GM19043 (cell line): ENCODE data around the gene C1QL1.

ENCODE experiments used
- ATAC-seq: cut with Tn5 transposase; IDR thresholded peaks from one replicate; pipeline ENCODE4 v1.9.1; 2021; ENCODE audit warnings: low read depth; ENCODE audit not compliant: unreplicated experiment

C1QL1 gene

DNA sequence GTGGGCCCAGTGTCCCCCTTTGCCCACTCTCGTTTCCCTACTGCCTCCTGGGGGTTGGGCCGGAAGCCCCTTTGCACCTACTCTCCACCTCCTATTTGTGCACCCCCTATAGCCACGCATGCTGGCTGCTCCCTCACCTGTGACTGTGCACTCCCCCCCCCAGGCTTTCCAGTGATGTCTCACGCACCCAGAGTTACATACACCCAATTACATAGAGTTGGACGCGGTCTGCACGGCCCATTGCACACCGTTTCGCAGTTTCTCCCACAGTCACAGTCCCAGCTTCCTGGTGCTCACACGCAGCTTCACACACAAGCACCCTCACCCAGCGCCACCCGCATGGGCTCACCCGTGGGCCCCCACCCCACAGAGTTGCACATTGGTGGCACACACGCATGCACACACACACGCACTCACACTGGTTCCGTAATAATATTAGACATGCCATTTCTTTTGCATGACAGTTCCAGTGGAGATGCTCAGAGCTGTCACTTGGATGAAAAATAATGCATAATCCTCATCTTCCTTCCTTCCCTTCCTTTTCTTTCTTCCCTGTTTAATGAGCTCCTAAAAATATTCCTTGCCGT, 21.5 kb upstream of the C1QL1 start:
- no peak for ATAC-seq

DNA sequence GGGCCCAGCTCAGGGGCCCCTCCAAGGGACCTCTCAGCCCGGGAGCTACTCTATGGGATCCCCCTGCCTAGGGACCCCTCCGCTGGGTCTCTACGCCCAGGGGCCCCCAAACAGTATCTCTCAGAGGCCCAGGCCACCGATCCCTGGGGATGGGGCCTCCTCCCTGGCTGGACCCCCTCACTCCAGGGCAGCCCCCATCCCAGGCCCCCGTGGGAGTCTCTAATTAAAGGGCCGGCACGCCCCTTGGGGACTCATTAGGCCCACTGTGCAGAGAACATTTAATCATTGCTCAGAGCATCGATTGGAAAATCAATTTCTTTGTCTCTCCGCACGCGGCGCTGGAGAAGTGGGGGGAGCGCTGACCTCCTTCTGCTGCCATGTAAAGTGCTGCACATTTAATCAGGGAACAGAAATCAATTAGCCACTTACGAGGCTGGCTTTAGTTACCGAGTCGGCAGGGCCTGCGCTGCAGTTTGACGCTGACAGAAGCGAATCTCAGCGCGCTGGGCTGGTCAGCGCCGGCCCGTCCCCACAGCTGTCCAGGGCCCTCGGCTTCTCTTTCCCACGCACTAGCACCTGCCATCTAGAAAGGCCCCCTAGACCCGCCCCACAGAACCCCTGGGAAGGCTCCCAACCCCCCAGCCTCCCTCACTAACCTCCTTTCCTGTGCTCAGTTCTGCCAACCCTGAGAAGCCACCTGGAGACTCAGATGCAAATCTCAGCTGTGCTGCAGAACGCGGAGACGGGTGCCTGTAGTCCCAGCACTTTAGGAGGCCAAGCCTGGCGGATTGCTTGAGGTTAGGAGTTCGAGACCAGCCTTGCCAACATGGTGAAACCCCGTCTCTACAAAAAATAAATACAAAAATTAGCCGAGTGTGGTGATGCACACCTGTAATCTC, 20.2 kb upstream of the C1QL1 start:
- ATAC-seq: no peak

DNA sequence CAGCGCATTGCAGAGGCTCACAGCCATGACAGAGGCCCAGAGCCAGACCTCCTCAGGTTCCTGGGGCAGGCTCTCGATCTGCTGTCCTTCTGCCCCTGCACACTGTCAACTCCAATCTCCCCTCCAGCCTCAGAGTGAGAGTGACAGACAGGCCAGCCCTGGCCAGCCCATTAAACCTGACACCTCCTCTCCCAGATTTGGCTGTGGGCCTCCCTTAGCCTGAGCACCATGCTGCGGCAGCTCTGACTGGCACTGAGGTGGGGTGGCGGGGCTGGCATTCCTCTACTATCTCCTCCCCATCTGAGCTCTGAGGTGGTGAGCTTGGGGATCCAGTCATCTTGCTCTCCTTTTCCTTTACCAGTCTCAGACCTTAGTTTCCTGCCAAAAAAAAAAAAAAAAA, 15.5 kb upstream of the C1QL1 start:
- ATAC-seq: no peak

DNA sequence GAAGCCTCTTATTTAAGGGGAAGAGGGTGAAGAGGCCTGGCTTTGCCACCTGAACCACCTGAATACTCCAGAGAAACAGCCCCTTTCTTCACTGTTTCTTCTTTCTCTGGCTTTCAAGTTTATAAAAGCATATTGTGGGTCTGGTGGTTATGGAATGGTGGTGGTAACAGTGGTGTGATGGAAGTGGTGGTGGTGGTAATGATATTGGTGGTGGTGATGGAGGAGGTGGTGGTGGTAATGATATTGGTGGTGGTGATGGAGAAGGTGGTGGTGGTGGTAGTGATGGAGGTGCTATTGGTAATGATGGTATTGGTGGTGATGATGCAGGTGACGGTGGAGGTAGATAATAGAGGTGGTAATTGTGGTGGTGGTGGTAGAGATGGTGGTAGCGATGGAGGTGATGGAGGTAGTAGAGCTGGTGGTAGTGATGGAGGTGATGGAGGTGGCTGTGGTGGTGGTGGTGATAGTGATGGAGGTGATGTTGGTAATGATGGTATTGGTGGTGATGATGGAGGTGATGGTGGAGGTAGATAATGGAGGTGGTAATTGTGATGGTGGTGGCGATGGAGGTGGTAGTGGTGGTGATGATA, 14.1 kb upstream of the C1QL1 start:
- no peak for ATAC-seq

DNA sequence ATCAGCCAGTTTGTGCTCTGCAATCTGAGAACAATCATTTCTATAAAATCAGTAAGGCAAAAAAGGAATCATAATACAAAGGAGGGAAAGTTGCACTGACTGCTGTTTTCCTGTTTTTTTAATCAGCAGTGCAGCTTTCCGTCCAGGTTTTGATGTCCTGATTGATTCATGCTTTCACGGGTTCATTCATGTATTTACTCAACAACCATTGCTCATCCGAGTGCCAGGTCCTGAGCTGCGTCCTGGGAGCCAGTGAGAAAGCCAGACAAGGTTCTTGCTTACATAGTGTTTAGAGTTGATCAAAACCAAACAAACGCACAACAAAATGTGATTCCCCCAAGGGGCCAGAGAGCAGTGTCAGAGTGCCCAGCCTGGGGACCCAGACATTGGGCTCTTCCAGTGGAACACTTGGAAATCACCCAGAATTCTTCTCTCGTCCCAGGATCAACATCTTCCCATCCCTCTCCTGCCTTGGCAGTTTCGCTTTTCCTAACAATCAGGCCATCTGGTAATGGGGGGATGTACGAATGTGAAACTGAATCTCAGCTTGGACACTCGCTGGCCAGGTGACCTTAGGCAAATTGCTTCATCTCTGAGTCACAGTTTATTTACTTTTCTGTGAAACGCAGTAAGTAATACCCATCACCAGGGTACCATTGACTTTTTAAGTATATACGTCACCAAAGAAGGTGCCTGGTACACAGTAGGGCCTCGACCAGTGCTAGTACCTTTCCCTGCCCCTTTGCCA, 13.3 kb upstream of the C1QL1 start:
- ATAC-seq: no peak

DNA sequence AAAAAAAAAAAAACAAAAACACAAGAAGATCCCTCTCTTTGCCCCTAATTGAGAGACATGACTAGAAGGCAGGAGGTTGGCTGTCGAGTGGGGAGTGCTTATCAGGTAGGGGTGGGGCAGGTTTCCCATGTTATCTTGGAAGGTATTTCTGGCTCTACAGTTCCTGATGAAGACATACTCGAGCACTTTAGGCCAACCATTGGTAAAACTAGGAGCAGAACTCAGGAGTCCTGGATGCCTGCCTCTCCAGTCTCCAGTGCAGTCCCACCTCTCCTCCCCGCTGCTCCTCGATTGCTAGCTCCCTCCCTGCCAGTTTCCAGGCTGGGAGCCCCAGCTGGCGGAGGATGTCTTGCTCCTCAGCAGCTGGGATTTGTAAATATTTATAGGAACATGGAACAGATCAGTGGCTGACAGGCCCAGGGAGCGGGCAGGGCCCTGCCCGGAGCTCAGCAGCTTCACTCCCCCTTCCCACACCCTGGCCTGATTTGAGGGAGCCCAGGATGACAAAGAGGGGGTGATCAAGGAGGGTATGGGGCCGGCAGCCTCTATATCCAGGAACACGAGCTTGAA, 11.4 kb upstream of the C1QL1 start:
- ATAC-seq: no peak

DNA sequence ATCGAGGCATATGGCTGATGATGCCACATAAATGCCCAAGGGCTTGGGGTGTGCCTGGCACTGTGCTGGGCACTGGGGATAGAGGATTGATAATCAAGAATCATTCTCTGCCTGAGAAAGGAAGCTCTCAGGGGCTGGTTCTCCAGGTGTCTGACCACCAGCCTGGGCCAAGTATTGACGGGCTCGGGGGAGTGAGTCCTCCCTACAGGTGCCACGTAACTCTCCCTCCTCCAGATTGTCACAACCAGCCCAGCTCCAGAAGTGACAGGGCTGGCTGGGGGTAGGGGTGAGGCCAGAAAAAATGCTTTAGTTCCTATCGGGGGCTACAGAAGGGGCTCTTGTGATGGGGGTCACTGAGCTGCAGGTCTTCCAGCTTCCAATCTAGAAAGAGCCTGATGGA, 10.7 kb upstream of the C1QL1 start:
- no peak for ATAC-seq

DNA sequence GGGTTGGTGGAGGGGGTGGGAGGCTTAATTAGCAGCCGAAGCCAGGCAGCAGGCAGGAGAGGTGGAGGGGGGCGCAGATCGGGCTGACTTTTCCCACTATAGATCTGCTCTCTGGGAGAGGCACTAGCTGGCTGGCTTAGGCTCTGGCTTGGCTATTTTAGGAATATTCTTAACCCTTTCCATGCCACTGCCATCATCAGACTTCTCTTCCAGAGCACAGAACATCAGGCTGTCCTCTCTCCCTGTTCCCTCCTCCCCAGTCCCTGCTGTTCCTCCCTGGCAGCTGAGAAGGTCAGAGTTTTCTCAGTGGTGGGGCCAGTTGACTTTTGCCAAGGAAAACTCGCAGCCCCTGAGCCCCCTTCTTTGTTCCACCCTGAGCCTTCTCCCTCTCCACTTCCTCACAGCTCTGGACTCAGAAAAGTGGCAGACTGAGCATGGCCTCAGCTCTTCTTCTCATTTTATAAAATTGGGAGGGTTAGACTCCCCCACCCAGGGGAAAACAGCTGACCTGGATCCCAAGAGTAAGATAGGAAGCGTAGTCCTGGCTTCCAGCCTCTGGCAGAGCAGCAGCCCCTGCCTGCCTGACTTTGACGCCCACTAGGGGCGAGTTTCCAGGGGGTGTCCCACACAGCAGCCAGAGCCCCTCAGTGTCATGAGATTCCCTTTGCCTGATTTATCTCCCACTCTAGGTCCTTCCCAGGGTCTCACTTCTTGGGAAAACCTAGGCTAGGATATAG, 9.9 kb upstream of the C1QL1 start:
- no peak for ATAC-seq

DNA sequence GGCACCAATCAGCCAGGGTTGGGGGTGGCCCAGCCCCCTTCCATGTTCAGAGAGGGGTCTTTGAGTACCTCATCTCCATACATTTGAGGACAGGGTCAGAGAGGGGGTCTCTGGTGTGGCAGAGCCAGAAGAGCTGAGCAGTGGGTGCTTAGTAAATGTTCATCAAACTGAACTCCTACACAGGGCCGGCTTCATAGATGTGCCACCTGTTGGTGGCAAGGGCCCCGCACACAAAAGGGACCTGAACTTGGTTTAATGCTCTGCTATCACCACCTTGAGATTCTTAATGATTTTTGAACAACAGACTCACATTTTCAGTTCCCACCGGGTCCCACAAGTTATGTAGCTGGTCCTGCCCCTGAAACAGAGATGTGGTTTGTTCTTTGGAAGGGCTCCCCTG, 9.0 kb upstream of the C1QL1 start:
- no peak for ATAC-seq

DNA sequence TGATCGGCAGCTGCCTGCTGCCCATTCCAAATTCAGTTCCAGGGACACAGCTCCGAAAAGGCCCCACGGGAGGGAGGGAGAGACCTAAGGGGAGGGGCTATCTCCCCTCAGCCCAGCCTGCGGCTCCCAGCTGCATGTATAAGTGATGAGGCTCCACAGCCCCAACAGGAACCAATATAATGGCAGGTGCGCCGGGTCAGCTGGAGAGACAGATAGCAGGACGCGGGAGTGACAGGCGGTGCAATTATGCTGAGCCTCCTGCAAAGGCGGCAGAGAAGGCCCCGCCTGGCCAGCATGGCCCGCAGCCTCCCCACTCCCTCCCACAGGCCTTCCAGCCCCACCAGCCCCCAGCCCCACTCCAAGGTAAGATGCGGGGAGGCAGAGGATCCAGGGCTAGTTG, 8.1 kb upstream of the C1QL1 start:
- no peak for ATAC-seq

DNA sequence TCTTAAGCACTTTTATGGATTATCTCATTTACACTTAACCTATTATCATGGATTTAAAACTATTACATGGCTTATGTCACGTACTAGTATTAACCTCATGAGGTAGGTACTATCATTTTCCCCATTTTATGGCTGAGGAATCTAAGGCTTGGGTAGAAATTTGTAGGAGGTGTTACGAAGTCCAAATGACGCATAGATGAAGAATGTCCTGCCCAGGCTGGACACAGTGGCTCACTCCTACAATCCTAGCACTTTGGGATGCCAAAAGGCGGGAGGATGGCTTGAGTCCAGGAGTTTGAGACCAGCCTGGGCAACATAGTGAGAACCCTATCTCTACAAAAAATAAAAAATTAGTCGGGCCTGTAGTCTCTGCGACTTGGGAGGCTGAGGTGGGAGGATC, 4.8 kb upstream of the C1QL1 start:
- no peak for ATAC-seq

DNA sequence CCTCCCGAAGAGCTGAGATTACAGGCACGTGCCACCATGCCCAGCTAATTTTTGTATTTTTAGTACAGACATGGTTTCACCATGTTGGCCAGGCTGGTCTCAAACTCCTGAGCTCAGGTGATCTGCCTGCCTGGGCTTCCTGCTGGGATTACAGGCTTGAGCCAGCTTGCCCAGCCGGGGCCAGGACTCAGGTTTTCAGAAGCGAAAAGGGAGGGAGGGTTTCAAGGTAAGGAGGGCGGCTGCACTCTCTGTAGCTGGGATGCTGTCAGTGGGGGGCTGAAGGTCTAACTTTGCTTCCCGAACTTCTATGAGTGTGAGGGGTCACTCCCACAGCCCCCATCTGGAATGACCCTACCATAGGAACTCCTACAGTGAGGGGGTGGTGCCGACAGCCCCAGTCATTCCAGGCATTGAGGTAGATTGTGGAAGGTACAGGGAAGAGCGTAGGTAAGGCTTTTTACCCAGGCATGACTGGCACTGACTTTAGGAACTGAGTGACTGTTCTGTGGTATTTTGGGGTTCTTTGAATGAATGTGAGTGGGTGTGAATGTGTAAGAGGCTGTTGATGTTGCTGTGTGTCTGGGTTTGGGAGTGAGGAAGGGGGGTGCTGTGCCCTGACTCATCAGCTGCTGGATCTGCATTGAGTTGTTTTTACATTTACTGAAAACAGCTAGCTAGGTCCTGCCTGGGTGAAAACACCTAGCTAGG, 3.8 kb upstream of the C1QL1 start:
- no peak for ATAC-seq

DNA sequence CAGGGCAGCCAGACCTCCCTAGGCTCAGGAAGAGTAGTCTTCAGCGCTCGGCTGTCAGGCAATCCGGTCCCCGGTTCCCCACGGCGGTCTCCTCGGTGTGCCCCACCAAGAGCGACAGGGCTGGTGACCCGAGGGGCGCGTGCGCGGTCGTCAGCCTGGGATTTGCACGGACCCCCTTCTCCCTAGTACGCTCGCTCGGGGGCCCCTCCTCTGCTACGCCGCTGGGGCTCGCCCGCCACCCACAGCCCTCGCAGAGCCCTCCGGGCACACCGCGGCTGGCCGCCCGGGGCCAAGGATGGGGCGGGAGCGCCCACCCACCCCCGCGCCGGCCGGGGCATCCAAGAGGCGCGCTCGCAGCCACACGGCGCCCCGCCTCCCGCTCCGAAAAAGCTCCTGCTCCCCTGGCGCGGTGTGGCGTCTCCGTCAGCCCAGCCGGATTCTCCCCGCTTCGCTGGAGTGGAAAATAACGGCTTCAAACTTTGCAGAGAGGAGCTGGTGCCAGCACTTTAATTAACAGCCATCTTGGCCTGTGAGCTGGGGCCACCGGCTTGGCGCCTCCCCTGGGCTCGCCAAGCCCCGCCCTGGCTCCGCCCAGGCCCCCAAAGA, 2.1 kb upstream of the C1QL1 start:
- no peak for ATAC-seq

DNA sequence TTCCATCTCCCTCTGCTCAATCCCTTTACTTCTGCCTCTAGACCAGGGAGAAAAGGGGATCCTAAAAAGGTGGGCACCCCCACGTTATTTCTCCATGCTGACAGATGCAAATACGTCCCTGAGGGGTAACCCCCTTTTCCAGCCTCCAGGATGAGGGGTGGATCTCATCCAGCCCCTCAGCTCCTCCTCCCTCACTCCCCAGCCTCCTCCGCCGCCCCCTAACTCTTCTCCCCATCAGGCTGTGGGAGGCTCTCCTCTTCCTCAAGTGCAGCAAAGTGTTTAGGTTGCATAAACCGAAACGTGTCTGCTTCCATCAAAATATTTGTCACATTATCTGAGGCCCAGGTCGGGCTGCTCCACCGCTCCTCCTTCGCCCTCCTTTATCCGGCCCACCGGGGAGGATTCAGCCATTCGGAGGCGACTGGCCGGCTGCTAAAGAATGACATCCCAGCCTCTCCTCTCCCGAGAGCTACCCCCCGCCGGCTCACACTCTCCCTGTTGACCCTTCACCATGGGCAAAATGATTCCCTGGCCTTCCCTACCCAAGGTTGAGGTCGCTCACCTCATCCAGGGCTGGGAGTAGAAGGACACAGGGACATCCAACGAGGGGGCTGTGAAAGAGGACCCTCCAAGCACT, 1.2 kb upstream of the C1QL1 start:
- ATAC-seq: no peak

DNA sequence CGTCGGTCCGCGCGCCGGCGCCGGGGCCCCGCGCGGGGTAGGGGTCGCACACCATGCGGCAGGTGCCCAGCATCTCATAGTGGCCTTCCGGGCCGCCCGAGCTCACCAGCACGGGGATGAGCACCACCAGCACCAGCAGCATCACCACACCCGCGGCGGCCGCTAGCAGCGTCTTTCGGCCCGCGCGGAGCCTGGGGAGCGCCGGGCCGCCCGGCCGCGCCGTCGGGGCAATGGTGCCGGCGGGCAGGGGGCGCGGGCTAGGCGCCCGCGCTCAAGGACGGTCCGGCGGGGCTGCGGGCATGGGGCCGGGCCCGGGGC, 237 bp downstream of the C1QL1 start:
- no peak for ATAC-seq

DNA sequence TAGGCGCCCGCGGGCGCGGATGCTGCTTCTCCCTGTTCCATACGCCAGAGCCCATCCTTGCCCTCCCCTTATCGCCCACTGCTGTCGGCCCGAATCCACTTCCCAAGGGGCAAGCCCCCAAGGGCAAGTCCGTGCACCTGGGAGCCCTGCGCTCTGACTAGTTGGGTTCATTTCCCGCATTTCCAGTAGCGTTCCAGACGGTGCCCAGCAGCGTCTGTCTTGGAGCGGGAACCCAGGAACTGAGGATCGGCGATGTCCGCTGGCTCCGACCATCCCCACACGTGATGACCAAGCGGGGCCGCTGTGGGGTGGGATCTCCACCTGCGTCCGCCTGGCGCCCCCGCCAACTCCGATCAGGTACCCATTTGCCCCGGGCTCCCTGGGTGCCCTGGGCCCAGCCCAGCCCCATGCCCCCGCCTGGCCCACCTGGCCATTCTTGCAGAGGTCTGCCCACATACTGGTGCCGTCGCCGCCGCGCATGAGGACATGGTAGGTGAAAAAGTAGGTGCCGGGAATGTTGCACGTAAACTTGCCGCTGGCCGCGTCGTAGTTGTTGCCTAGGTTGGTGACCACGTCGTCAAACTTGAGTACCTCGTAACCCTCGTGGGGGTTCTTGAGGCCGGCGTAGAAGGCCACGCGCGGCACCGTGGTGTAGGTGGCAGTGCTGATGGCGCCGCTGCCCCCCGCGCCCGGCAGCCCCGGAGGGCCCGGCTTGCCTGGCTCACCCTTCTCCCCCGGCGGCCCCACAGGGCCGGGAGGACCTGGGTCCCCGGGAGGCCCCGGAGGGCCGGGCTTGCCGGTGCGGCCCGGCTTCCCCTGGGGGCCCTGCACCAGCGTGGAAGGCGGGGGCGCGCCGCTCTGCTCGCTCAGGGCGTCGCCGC, 837 bp downstream of the C1QL1 start:
- ATAC-seq: no peak

DNA sequence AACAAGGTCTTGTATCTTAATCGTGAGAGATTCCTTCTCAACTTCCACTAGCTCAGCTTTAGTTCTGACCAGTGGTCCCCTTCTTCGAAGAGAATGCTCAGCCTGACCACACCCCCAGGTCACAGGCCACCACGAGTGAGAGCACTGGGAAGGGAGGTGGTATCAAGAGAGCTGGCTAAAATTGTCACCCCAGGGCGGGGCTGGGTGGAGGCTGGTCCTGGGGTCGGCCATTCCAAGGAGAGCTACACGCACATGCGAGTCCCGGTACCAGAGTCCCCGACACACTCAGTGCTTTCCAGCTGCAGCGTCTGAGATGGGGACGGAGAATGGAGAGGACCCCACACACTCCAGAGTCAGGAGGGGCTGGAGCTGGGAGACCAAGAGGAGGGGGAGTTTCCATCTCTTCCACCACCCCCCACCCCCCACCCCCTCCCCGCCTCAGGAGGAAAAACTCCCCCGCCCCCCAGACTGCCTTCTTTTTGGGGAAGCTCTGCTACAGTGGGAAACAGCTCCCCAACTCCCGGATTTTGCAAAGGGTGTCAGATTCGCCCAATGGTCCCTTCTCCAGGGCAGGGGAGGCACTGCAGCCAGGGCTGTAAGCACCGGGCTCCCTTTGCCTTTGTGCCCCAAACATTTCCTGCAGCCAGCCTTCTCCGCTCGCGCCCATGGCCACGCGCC, 1.6 kb downstream of the C1QL1 start:
- ATAC-seq: no peak
